GM12891 (cell line): ENCODE measurements around the gene LZIC.
"Not testable (repeated sequence)": the region's sequence is repeated elsewhere in the genome, so short reads cannot be mapped to it uniquely, and the experiment has no call there.

ENCODE experiments used
- DNase-seq: peaks from one replicate; pipeline ENCODE4 v3.0.0; 2011; ENCODE audit warnings: low spot score; ENCODE audit not compliant: insufficient read length
- FAIRE-seq: peaks from 2 replicates; lab custom pipeline; 2011; peaks lifted over from hg19 to GRCh38; lab: Jason Lieb, UNC
- PAX5 ChIP-seq: IDR thresholded peaks from 2 replicates; pipeline ENCODE4 v1.6.1; 2011; ENCODE audit warnings: low read length, moderate library complexity, mild to moderate bottlenecking; ENCODE audit not compliant: insufficient read depth, severe bottlenecking
- POLR2A ChIP-seq: IDR thresholded peaks from 2 replicates; pipeline ENCODE4 v1.6.1; 2011; ENCODE audit warnings: low read depth, low read length, control low read depth
- POLR2AphosphoS5 ChIP-seq: IDR thresholded peaks from 2 replicates; pipeline ENCODE4 v1.6.1; 2011; ENCODE audit warnings: low read depth, low read length, control low read depth
- POU2F2 ChIP-seq: IDR thresholded peaks from 2 replicates; pipeline ENCODE4 v1.6.1; 2011; ENCODE audit warnings: low read depth, mild to moderate bottlenecking, control low read depth, low read length, moderate library complexity
- SPI1 ChIP-seq: IDR thresholded peaks from 2 replicates; pipeline ENCODE4 v1.6.1; 2011; ENCODE audit warnings: low read depth, low read length, control low read depth
- TAF1 ChIP-seq: IDR thresholded peaks from 2 replicates; pipeline ENCODE4 v1.6.1; 2011; ENCODE audit warnings: low read depth, low read length, control low read depth

The LZIC gene

DNA sequence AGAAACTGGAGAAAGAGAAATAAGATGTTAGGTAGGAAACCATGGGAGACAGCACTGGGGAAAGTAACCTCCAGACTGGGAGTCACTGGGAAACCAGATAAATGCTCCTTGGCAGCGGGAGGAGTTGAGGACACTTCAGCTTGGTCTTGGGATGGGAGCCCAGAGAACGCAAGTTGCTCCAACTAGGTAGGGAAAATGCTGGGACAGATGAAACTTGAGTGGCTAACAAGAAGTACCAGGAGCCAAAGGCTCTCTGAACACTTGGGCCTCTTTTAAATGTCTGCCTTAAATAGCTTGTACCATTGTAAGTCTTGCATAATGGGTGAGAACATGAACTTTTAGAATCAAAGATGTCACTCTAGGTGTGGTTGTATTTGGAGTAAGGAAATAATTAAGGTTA is 3.1 kb upstream of the LZIC start:
- FAIRE-seq (no peak), DNase-seq (no peak)
- TF ChIP-seq TAF1 (no peak), POLR2AphosphoS5 (no peak)

DNA sequence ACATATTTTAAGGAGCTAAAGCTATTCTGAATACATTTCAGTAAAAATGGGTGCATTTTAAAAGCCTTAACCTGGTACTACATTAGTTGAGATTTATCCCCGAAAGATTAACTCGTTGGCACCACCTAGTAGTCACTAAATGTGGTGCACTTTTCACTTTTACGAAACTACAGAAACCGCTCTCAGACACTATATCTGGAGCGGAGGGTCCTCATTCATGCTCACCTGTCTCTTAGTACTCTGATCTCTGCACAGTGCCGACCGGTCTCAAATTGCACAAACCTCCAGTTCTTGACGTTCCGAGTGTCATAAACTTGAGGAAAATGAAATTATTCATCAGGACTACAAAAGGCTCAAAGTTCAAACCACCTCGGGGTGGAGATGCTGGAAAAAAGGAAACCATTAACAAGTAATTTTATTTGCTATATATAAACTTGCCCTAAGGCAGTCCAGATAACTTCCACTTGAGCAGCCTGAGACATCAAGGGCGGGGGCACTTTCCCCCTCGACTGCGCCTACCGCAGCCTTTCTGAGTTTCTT is 722 bp downstream of the LZIC start:
- peak; percentile 92 for FAIRE-seq

DNA sequence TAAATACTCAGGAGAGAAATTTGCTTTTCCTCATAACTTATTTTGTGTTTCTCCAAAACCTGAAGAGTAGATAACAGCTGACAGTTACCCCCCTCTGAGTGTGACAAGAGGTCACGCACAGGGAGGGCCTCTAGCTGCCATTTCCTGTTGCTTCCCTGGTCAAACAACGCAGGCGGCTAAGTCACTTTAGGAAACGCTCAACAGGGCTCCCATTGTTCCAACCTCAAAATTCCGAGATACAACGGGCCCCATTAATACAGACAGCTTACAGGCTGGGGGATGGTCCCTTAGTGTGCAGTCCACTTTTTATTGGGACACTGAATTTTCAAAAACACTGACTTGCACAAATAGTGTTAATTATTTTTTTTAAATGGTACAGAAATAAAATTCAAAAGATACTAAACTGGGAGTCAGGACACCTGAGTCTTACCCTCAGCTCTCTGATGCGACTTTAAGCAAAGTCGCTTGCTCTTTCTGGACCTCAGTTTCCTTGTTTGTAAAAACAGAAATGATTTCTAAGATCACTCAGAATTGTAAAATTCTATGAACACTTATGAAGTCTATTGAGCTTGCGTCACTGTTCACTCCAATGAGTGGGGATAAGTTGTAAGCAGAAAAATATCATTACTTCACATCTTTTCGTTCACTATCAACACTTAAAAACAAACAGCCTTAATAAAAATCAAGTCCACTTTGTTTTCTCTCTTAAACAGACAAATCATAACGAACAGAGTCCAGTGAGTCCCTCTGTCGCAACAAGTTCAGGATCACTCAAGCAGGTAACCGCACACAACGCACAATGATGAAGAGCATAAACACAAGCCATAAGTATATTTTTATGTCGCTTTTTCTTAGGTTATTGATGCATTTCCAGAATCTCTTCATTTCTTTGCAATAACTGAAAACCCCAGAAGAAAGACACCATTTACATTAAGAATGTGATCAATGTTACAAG is 13.5 kb downstream of the LZIC start:
- FAIRE-seq (no peak), DNase-seq (no peak)
- no peak for TF ChIP-seq PAX5
- TF ChIP-seq TAF1, result no peak
- TF ChIP-seq POLR2AphosphoS5, result no peak
- TF ChIP-seq POLR2A, result no peak
- no peak for TF ChIP-seq SPI1
- TF ChIP-seq POU2F2, result no peak

More for the DNA sequence above, 722 bp downstream of the LZIC start:
- TF ChIP-seq POU2F2, result no peak
- no peak for DNase-seq

DNA sequence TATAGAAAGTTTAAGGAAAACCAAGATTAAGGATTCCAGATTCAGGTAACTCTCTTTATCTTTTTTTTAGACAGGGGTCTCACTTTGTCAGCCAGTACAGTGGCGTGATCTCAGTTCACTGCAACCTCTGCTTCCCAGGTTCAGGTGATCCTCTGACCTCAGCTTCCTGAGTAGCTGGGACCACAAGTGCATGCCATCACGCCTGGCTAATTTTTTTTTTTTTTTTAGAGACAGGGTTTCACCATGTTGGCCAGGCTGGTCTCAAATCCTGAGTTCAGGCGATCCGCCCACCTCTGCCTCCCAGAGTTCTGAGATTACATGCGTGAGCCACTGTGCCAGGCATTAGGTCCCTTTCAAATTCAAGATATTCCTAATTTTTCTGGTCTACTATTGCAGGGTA is 15.9 kb downstream of the LZIC start:
- FAIRE-seq (no peak), DNase-seq (no peak)

DNA sequence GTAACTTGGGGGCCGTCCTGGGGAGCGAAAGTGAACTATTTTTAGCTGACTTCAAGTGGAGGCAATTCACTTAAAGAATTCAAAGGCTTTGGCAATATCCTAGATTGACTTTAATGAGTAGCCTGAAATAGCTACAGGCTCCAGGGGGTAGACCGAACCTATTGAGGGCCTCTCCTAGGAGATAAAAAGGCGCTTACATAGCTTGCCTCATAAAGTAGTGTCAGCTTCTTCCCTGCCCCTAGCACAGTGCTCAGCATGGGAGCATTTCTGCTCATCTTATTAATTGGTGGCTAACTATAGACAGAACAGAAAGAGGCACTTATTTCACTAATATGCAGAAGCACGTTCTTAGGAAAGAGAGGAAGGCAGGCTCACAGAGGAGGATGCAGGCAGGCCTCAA is 20.8 kb downstream of the LZIC start:
- no peak for DNase-seq
- FAIRE-seq, result no peak
- TF ChIP-seq TAF1 (no peak), PAX5 (no peak), POLR2AphosphoS5 (no peak), POLR2A (no peak), SPI1 (no peak), POU2F2 (no peak)

More for the DNA sequence above, 15.9 kb downstream of the LZIC start:
- no peak for TF ChIP-seq POU2F2
- TF ChIP-seq TAF1, result no peak
- TF ChIP-seq POLR2A, result no peak
- TF ChIP-seq POLR2AphosphoS5, result no peak
- TF ChIP-seq PAX5, result no peak
- no peak for TF ChIP-seq SPI1

DNA sequence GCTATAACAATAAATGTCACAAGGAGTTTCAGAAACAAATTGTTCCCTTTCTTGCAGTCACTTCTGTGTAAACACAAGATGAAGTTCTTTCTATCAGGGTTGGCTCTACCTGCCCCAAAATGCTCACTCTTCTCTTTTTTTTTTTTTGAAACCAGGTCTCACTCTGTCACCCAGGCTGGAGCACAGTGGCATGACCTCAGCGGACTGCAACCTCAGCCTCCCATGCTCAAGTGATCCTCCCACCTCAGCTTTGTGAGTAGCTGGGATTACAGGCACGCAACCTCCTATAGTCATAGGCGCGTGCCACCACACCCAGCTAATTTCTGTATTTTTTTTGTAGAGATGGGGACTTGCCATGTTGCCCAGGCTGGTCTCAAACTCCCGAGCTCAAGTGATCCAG is 22.6 kb downstream of the LZIC start:
- FAIRE-seq (no peak), DNase-seq (no peak)
- TF ChIP-seq SPI1 (no peak), POLR2A (no peak), POLR2AphosphoS5 (no peak), PAX5 (no peak), POU2F2 (no peak), TAF1 (no peak)

DNA sequence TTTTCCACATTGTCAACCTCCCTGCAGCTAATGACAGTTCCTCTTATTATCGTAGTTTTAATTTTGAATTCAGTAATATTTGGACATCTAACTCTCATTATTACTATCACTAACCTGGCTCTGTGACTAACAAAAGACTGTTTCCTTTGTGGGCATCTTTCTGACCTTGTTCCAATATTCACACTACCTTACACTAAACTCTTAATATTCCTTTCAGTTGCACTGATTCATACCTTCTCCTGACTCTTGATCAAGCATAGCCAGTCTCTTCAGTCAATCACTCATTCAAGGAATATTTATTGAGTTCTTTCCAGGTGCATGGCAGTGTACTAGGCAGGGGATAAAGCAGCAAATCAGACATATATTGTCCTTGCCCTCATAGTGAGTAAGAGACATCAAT is 25.3 kb downstream of the LZIC start:
- FAIRE-seq (no peak), DNase-seq (no peak)
- TF ChIP-seq SPI1 (0 out of 2 replicates have a peak, but pooled peaks have one; percentile 3), POU2F2 (no peak)

DNA sequence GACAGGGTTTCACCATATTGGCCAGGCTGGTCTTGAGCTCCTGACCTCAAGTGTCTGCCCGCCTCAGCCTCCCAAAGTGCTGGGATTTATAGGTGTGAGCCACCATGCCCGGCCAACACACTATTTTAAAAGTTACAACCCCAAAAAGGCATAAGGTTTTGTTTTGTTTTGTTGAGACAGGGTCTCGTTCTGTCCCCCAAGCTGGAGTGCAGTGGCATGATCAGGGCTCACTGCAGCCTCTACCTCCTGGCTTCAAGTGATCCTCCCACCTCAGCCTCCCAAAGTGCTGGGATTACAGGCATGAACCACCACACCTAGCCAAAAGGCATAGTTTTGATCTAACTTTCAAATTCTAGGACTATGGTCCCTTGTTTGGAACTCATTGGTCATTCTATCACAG is 25.7 kb downstream of the LZIC start:
- FAIRE-seq, DNase-seq: not testable (repeated sequence)

DNA sequence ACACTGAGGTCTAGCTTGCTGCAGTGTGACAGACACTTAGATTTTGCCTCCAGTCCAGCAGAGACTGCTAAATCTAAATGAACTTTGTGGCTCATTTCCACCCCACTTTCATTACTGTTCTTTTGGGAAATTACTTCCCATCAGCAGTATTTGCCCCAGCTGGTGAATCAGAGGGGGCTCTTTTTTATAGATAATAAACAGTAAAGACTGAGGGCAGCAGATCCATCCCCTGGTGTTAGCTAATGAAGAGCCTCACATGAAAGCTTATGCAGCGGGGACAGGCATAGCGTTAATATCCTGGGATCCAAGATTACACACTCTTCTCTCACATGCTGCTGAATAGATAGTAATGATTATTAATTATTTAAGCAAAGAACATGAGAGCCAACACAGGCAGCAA is 26.7 kb downstream of the LZIC start:
- no peak for TF ChIP-seq SPI1
- TF ChIP-seq POU2F2, result no peak
- no peak for TF ChIP-seq POLR2AphosphoS5
- no peak for TF ChIP-seq TAF1
- no peak for TF ChIP-seq POLR2A
- TF ChIP-seq PAX5, result no peak
- FAIRE-seq, result no peak
- no peak for DNase-seq

DNA sequence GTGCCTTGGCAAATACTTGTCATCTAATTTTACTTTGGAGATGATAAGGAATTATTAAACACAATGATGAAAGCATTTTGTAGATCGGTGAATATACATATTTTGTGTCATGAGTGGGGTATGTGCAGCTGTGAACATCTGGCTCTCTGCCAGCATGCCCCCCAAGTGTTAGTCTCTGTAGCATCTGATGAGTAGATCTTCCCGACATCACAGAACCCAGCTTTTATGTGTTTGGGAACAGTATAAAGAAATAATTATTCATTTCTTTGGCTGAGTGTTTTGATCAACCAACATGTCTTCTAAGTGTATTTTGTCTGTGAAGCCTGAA is 28.6 kb downstream of the LZIC start:
- FAIRE-seq (no peak), DNase-seq (no peak)
- TF ChIP-seq POU2F2 (no peak), SPI1 (no peak), POLR2A (no peak)

DNA sequence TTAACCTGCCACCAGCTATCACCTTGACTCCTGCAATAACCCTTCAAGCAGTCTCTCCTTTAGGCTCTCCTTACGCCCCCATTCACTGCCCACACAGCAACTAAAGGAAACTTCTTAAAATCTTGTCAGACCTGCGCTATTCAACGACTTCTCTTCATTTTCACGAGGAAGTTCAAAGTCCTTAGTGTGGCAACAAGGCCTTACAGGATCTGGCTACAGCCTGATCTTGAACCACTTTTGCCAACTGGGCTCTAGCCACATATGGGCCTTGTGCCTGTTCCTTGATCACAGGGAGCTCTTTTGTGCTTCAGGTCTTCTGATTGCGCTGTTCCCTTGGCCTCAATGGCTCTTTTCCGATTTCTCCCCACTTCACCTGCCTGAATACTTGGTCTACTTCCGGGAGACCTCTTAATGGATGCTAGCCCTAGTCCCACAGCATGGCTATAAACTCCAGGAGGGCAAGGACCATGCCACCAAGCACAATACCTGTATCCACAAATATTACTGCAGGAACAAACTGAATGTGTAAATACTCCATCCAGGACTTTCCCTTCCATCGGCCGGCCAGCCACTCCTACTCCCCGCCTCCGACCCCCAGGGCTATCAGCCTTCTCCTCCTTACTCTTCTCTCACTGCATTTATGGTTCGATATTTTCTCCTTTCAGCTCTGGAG is 30.8 kb downstream of the LZIC start:
- FAIRE-seq, result no peak
- DNase-seq, result no peak
- no peak for TF ChIP-seq SPI1
- no peak for TF ChIP-seq POU2F2
- TF ChIP-seq TAF1, result no peak
- TF ChIP-seq POLR2A, result no peak
- no peak for TF ChIP-seq PAX5
- TF ChIP-seq POLR2AphosphoS5, result no peak
